SK-N-SH (cell line): ENCODE results near the gene MAGEA8. TPM values are rescaled to one million over a fixed set of nuclear protein-coding genes. Genes with fewer than 3 reads are reported as not detected.

Source experiments
- CTCF ChIA-PET: fragments of 300-600, 350-600 bp; formaldehyde crosslinking; extraction: SDS; loops from one replicate; lab custom pipeline; 2021; lab: Yijun Ruan, JAX
- POLR2A ChIA-PET: fragments of 350-600 bp; sonication (Branson Sonifier 250); formaldehyde crosslinking; extraction: SDS; loops from one replicate; lab custom pipeline; 2020; ENCODE audit warnings: antibody characterized with exemption, inconsistent platforms; lab: Yijun Ruan, JAX
- DNase-seq: peaks from one replicate; pipeline ENCODE4 v3.0.0; 2012
- H2AFZ ChIP-seq: fragments of 200-600 bp; sonication (generic); 2 replicates; pipeline ENCODE4 v1.8.1; 2016; ENCODE audit warnings: antibody characterized with exemption, mild to moderate bottlenecking, low read depth
- H3F3A ChIP-seq: fragments of 200-600 bp; sonication (generic); replicated peaks from 2 replicates; pipeline ENCODE3; 2016; ENCODE audit warnings: antibody characterized with exemption, mild to moderate bottlenecking; ENCODE audit not compliant: insufficient read depth
- H3K27ac ChIP-seq, 2 experiments: fragments of 200-500 bp in 1 of 2; fragments of 200-600 bp in 1 of 2; sonication (Bioruptor generic) in 1 of 2; sonication (generic), shearing (Covaris generic) in 1 of 2; 2 replicates each; pipeline versions ENCODE4 v1.5.1 to v1.6.1; 2014 to 2016; ENCODE audit warnings: low read depth in 2 of 2, inconsistent platforms in 1 of 2, low read length in 1 of 2, mild to moderate bottlenecking in 1 of 2, mixed read lengths in 1 of 2
- H3K27me3 ChIP-seq: fragments of 200-600 bp; sonication (generic), shearing (Covaris generic); 2 replicates; pipeline ENCODE4 v1.6.1; 2016; ENCODE audit warnings: mixed run types; ENCODE audit not compliant: insufficient read depth
- H3K36me3 ChIP-seq, 2 experiments: fragments of 200-500 bp in 1 of 2; fragments of 200-600 bp in 1 of 2; sonication (Bioruptor generic) in 1 of 2; sonication (generic) in 1 of 2; replicated peaks in 1 of 2; 2 replicates each; pipeline versions ENCODE3 to v1.5.1; 2014 to 2016; ENCODE audit warnings: low read length in 1 of 2, mild to moderate bottlenecking in 1 of 2; ENCODE audit not compliant: insufficient read depth in 2 of 2, control insufficient read depth in 1 of 2
- H3K4me1 ChIP-seq, 2 experiments: fragments of 200-500 bp in 1 of 2; fragments of 200-600 bp in 1 of 2; sonication (Bioruptor generic) in 1 of 2; sonication (generic), shearing (Covaris generic) in 1 of 2; 2 replicates each; pipeline versions ENCODE4 v1.5.1 to v1.6.1; 2014 to 2016; ENCODE audit warnings: low read depth in 1 of 2, low read length in 1 of 2, mixed run types in 1 of 2; ENCODE audit not compliant: insufficient read depth in 2 of 2, control insufficient read depth in 1 of 2
- H3K4me2 ChIP-seq: fragments of 200-600 bp; sonication (generic), shearing (Covaris generic); 2 replicates; pipeline ENCODE4 v1.6.1; 2017; ENCODE audit warnings: mixed run types
- H3K4me3 ChIP-seq, 2 experiments: fragments of 200-500 bp in 1 of 2; fragments of 200-600 bp in 1 of 2; sonication (Bioruptor generic) in 1 of 2; sonication (generic), shearing (Covaris generic) in 1 of 2; 2 replicates each; pipeline versions ENCODE4 v1.5.1 to v1.8.1; 2014 to 2016; ENCODE audit warnings: low read depth in 2 of 2, inconsistent platforms in 1 of 2, low read length in 1 of 2, mild to moderate bottlenecking in 1 of 2, mixed read lengths in 1 of 2, moderate library complexity in 1 of 2
- H3K79me2 ChIP-seq: fragments of 200-600 bp; sonication (generic); 2 replicates; pipeline ENCODE4 v1.8.1; 2017; ENCODE audit warnings: mild to moderate bottlenecking; ENCODE audit not compliant: insufficient read depth
- H3K9ac ChIP-seq: fragments of 200-600 bp; sonication (generic); 2 replicates; pipeline ENCODE4 v1.6.1; 2017; ENCODE audit warnings: mixed run types
- H3K9me2 ChIP-seq: fragments of 200-600 bp; sonication (generic); 2 replicates; pipeline ENCODE4 v1.6.1; 2017; ENCODE audit warnings: mixed run types
- H3K9me3 ChIP-seq: fragments of 200-600 bp; sonication (generic); 2 replicates; pipeline ENCODE4 v1.6.1; 2017; ENCODE audit warnings: mixed run types, mild to moderate bottlenecking, moderate library complexity
- H4K20me1 ChIP-seq: fragments of 200-600 bp; sonication (generic); 2 replicates; pipeline ENCODE4 v1.6.1; 2017; ENCODE audit warnings: mild to moderate bottlenecking, mixed run types; ENCODE audit not compliant: insufficient read depth
- CHD2 ChIP-seq: fragments of 150-350 bp; IDR thresholded peaks from 2 replicates; pipeline ENCODE4 v1.6.1; 2018; ENCODE audit warnings: low read length; ENCODE audit not compliant: partially characterized antibody
- EP300 ChIP-seq, 2 experiments: IDR thresholded peaks; 2 replicates each; pipeline versions ENCODE4 v1.4.0 to v1.6.1; 2012; ENCODE audit warnings: borderline replicate concordance in 1 of 2, low read depth in 1 of 2, low read length in 1 of 2
- FOSL2 ChIP-seq: IDR thresholded peaks from 2 replicates; pipeline ENCODE4 v1.4.0; 2012; ENCODE audit warnings: low read depth, mild to moderate bottlenecking, moderate library complexity, borderline replicate concordance
- MAX ChIP-seq: IDR thresholded peaks from 2 replicates; pipeline ENCODE4 v1.4.0; 2012; ENCODE audit warnings: low read depth
- MEF2A ChIP-seq: IDR thresholded peaks from 2 replicates; pipeline ENCODE4 v1.4.0; 2012; ENCODE audit warnings: low read depth, borderline replicate concordance
- MXI1 ChIP-seq: IDR thresholded peaks from 2 replicates; pipeline ENCODE4 v1.6.1; 2012; ENCODE audit warnings: mild to moderate bottlenecking, low read depth, low read length, improper control_type of control experiment
- NFIC ChIP-seq: IDR thresholded peaks from 2 replicates; pipeline ENCODE4 v1.4.0; 2012; ENCODE audit warnings: borderline replicate concordance
- NRF1 ChIP-seq: IDR thresholded peaks from 2 replicates; pipeline ENCODE4 v1.6.1; 2012; ENCODE audit warnings: low read depth, mild to moderate bottlenecking, low read length
- PBX3 ChIP-seq: IDR thresholded peaks from 2 replicates; pipeline ENCODE4; 2012
- POLR2AphosphoS5 ChIP-seq: IDR thresholded peaks from 2 replicates; pipeline ENCODE4 v1.6.1; 2012; ENCODE audit warnings: low read depth, low read length
- RAD21 ChIP-seq: IDR thresholded peaks from 2 replicates; pipeline ENCODE4 v1.6.1; 2012; ENCODE audit warnings: mild to moderate bottlenecking, low read length
- RXRA ChIP-seq: IDR thresholded peaks from 2 replicates; pipeline ENCODE4 v1.4.0; 2012; ENCODE audit warnings: low read depth, mild to moderate bottlenecking, borderline replicate concordance
- SIN3A ChIP-seq: IDR thresholded peaks from 2 replicates; pipeline ENCODE4 v1.6.1; 2012; ENCODE audit warnings: low read depth, mild to moderate bottlenecking, low read length, moderate library complexity, borderline replicate concordance
- SMC3 ChIP-seq: IDR thresholded peaks from 2 replicates; pipeline ENCODE4 v1.6.1; 2012; ENCODE audit warnings: low read depth, low read length, improper control_type of control experiment
- TAF1 ChIP-seq: IDR thresholded peaks from 2 replicates; pipeline ENCODE4 v1.6.1; 2012; ENCODE audit warnings: low read depth, mild to moderate bottlenecking, low read length, moderate library complexity, borderline replicate concordance
- TCF12 ChIP-seq: IDR thresholded peaks from 2 replicates; pipeline ENCODE4 v1.4.0; 2012
- TEAD4 ChIP-seq: IDR thresholded peaks from 2 replicates; pipeline ENCODE4 v1.4.0; 2012; ENCODE audit warnings: mild to moderate bottlenecking, borderline replicate concordance; ENCODE audit not compliant: insufficient read depth
- USF1 ChIP-seq: IDR thresholded peaks from 2 replicates; pipeline ENCODE4 v1.4.0; 2012; ENCODE audit warnings: low read depth, borderline replicate concordance
- YY1 ChIP-seq: IDR thresholded peaks from 2 replicates; pipeline ENCODE4 v1.4.0; 2012; ENCODE audit warnings: low read depth, mild to moderate bottlenecking
- WGBS: methylation state at CpG from one replicate; pipeline ENCODE4 v1.1.6; 2017; ENCODE audit warnings: low lambda C conversion rate; 5-methylcytosine and 5-hydroxymethylcytosine counted together
- polyA plus RNA-seq, 3 experiments: library from polyadenylated mRNA; depleted of rRNA; stranded (reverse); fragments of >200 nt; gene quantifications; 2 replicates each; pipeline ENCODE4 v1.2.3, GENCODE V29; 2012

The MAGEA8 gene
- polyA plus RNA-seq, 1 of the 3 experiments (the other 2 are of a cell fraction), result 0.20 TPM

- TF ChIP-seq MXI1 (no peak), SMC3 (no peak), FOSL2 (no peak), CHD2 (no peak), EP300 (IDR thresholded peaks at IDR 0.05; ENCODE audit: borderline replicate concordance in 1 of 2, low read depth in 1 of 2, low read length in 1 of 2) (no peak), MAX (no peak), TCF12 (no peak), NFIC (no peak)
Measured at GRCh38 chrX:149851864-149852263, 29.1 kb upstream of the MAGEA8 start (continued).

GRCh38 chrX:149853925-149854324 is 27.1 kb upstream of the MAGEA8 start:
- Histone ChIP-seq H3K4me3 (no peak overlapping the region), H3K36me3 (no peaks in the 10 kb centered on the region), H3K27ac (no peak overlapping the region), H3K9me2 (no peaks in the 10 kb centered on the region), H3K4me1 (no peaks in the 10 kb centered on the region), H3K9ac (no peak overlapping the region), H3K27me3 (no peaks in the 10 kb centered on the region; the same call in 1 of the 2 replicates), H3K79me2 (no peaks in the 10 kb centered on the region), H3F3A (no peaks in the 10 kb centered on the region), H3K9me3 (no peaks in the 10 kb centered on the region), H3K4me2 (no peak overlapping the region), H4K20me1 (no peaks in the 10 kb centered on the region), H2AFZ (no peak overlapping the region)
- WGBS, result 2% methylated on average over 2 of the region's 2 CpGs
- CTCF ChIA-PET, result no interaction called here
- DNase-seq, result no peak
- TF ChIP-seq TEAD4 (no peak), TCF12 (no peak), TAF1 (no peak), EP300 (IDR thresholded peaks at IDR 0.05; ENCODE audit: borderline replicate concordance in 1 of 2, low read depth in 1 of 2, low read length in 1 of 2) (no peak), PBX3 (no peak), USF1 (no peak), YY1 (no peak), SIN3A (no peak), MEF2A (no peak), NRF1 (no peak), RXRA (no peak), CHD2 (no peak), RAD21 (no peak), POLR2AphosphoS5 (no peak)
- POLR2A ChIA-PET, result no interaction called here
